Measurements from ENCODE around the gene LGALS3BP.

GRCh38 chr17:78953356-78954350, 26.1 kb downstream of the LGALS3BP start:
- no peak for TF ChIP-seq REST (IDR thresholded peaks at IDR 0.05; ENCODE audit: insufficient read depth in 1 of 2, low read depth in 2 of 2, low read length in 1 of 2)
- TF ChIP-seq POLR2AphosphoS5 (IDR thresholded peaks at IDR 0.05; ENCODE audit: low read depth, low read length), result no peak
- no peak for TF ChIP-seq CTCF (IDR thresholded peaks at IDR 0.05)

Data from Panc1 (cell line).